Measurements from ENCODE around the gene RHBDL1. TPM values are rescaled to one million over a fixed set of nuclear protein-coding genes. Genes with fewer than 3 reads are reported as not detected.

The RHBDL1 gene
- total and polyA plus RNA-seq, 2 donors: 3.1 to 5.1 TPM

DNA sequence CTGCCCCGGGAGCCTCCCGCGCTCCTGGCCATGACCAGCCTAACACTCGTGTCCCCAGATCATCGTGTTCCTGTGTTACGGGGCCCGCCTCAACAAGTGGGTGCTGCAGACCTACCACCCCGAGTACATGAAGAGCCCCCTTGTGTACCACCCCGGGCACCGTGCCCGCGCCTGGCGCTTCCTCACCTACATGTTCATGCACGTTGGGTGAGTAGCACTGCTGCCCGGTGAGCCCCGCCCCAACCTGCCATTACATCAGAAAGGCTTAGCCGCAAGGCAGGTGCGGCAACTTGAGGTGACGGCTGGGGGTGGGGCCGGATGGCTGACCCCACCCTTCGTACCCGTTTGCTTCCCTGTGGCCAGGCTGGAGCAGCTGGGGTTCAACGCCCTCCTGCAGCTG lies 1.4 kb downstream of the RHBDL1 start:
- Histone ChIP-seq H3K4me1 (ENCODE audit: control insufficient read depth in 2 of 2, insufficient read depth in 2 of 2, low read length in 2 of 2) (peaks cover 17 to 43% of the 10 kb centered on the region in 2 donors), H3K36me3 (ENCODE audit: control insufficient read depth in 2 of 2, insufficient read depth in 2 of 2, low read length in 1 of 2) (peaks cover 29 to 31% of the 10 kb centered on the region in 2 donors), H3K27me3 (ENCODE audit: control insufficient read depth in 2 of 2, insufficient read depth in 1 of 2, low read length in 1 of 2) (peaks cover 32 to 54% of the 10 kb centered on the region in 2 donors), H3K9me3 (ENCODE audit: control insufficient read depth in 2 of 2, insufficient read depth in 1 of 2, low read length in 1 of 2) (peaks cover 0 to 1% of the 10 kb centered on the region in 2 donors), H3K4me3 (ENCODE audit: low read length in 2 of 2) (no peak overlapping the region), H3K27ac (ENCODE audit: low read depth in 1 of 2, low read length in 1 of 2) (peak overlapping the region in 1 of 2 donors; percentile 60)
- DNase-seq (ENCODE audit: low read depth in 6 of 9, low spot score in 9 of 9): no peak
- 75% methylated on average over 23 of the region's 23 CpGs for WGBS

DNA sequence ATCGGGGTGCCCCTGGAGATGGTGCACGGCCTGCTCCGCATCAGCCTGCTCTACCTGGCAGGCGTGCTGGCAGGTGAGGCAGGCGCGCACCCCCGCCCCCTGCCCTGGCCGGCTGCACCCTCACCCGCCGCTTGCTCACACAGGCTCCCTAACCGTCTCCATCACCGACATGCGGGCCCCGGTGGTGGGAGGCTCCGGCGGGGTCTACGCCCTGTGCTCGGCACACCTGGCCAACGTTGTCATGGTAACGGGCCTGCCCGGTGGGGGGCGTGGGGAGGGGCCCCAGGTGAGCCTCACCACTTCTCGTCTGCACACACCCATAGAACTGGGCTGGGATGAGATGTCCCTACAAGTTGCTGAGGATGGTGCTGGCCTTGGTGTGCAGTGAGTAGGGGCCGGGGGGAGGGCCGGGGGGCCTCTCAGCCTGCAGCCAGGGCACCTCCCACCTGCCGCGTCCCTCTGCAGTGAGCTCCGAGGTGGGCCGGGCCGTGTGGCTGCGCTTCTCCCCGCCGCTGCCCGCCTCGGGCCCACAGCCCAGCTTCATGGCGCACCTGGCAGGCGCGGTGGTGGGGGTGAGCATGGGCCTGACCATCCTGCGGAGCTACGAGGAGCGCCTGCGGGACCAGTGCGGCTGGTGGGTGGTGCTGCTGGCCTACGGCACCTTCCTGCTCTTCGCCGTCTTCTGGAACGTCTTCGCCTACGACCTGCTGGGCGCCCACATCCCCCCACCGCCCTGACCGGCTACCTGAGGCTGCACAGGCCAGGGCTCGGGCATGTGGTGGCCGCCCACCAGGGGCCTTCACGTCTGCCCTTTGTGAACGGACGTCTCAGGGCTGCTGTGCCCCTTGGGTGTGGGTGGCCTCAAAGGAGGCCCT lies 2.1 kb downstream of the RHBDL1 start:
- peaks cover 32 to 54% of the 10 kb centered on the region in 2 donors for H3K27me3 ChIP-seq (ENCODE audit: control insufficient read depth in 2 of 2, insufficient read depth in 1 of 2, low read length in 1 of 2)
- no peak overlapping the region for H3K4me3 ChIP-seq (ENCODE audit: low read length in 2 of 2)

DNA sequence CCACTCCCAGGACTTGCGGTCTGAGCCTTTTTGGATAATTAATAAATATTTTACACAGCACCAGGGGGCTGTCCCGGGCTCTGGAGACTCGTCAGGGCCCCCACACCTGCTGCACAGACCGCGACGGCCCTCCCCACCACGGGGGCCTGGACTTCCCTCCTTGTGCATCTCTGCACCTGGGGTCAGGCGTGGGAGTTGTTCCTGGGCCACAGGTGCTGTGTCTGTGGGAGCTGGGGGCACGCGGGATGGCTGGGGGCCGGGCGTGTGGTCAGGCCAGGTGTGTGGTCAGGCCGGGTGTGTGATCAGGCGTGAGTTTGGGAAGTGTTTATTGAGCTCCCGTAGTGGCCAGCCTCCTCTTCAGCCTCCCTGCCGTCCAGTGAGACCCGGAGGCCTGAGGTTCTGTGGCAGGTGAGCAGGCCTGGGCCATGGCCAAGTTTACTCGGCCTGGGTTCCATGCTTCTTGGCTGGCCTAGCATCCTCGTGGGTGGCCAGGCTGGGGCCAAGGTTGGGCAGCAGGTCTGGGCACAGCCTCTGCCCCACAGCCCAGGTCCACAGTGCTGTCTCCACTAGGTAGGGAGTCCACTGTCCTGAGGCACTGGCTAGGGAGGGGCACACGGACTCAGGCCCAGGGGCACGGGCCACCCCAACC lies 2.9 kb downstream of the RHBDL1 start:
- H3K27ac ChIP-seq (ENCODE audit: low read depth in 1 of 2, low read length in 1 of 2): peak overlapping the region in 1 of 2 donors; percentile 13
- H3K27me3 ChIP-seq (ENCODE audit: control insufficient read depth in 2 of 2, insufficient read depth in 1 of 2, low read length in 1 of 2): peaks cover 32 to 54% of the 10 kb centered on the region in 2 donors
- peaks cover 19 to 48% of the 10 kb centered on the region in 2 donors for H3K4me1 ChIP-seq (ENCODE audit: control insufficient read depth in 2 of 2, insufficient read depth in 2 of 2, low read length in 2 of 2)
- no peak for DNase-seq (ENCODE audit: low read depth in 6 of 9, low spot score in 9 of 9)
- H3K9me3 ChIP-seq (ENCODE audit: control insufficient read depth in 2 of 2, insufficient read depth in 1 of 2, low read length in 1 of 2): peaks cover 0 to 1% of the 10 kb centered on the region in 2 donors
- no peak overlapping the region for H3K4me3 ChIP-seq (ENCODE audit: low read length in 2 of 2)
- peaks cover 29% of the 10 kb centered on the region in 2 donors for H3K36me3 ChIP-seq (ENCODE audit: control insufficient read depth in 2 of 2, insufficient read depth in 2 of 2, low read length in 1 of 2)
- 86% methylated on average over 21 of the region's 21 CpGs for WGBS

More for the DNA sequence above, 2.1 kb downstream of the RHBDL1 start:
- WGBS: 75% methylated on average over 57 of the region's 57 CpGs
- Histone ChIP-seq H3K4me1 (ENCODE audit: control insufficient read depth in 2 of 2, insufficient read depth in 2 of 2, low read length in 2 of 2) (peaks cover 19 to 43% of the 10 kb centered on the region in 2 donors), H3K27ac (ENCODE audit: low read depth in 1 of 2, low read length in 1 of 2) (peak overlapping the region in 1 of 2 donors; percentile 60), H3K9me3 (ENCODE audit: control insufficient read depth in 2 of 2, insufficient read depth in 1 of 2, low read length in 1 of 2) (peaks cover 0 to 1% of the 10 kb centered on the region in 2 donors), H3K36me3 (ENCODE audit: control insufficient read depth in 2 of 2, insufficient read depth in 2 of 2, low read length in 1 of 2) (peaks cover 29 to 31% of the 10 kb centered on the region in 2 donors)
- DNase-seq (ENCODE audit: low read depth in 6 of 9, low spot score in 9 of 9): no peak

DNA sequence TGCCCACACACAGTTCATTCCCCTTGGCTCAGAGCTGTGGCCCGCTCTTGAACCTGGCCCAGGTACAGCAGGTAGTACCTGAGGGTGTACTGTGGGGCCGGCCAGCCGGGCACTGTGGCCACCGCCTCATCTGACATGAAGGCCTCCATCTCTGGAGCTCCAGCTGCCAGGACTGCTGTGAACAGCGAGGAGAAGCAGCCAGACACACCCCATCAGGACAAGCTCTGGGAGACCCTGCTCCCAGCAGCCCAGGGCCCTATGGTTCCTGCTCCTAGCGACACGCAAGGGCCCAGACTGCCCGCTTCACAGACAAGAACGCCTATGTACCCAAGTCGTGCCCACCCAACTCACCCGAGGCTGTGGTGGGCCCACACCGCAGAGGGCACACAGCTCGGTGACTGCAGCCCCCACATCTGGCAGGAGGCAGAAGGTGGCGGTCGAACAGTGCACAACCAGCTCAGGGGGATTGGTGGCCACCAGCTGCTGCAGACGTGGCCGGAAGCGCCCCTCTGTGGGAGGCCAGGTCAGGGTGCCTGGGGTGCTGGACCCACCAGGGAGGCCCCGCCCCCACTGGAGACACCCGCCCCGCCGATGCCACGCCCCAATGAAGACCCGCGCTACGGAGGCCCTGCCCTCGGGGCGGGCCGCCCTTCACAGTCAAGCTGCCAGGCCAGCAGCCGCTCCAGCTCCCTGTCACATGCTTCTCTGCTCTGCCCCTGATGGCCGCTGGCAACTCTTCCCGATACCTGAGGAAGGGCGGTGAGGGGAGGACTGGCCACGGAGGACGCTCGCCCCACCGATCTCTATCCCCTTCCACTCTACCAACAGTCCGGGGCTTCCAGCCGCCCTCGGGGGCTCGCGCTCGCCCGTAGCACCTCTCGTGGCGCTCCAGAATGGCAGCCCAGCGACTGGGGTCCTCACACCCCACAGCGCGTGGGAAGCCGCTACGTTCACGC lies 3.7 kb downstream of the RHBDL1 start:
- H3K36me3 ChIP-seq (ENCODE audit: control insufficient read depth in 2 of 2, insufficient read depth in 2 of 2, low read length in 1 of 2): peaks cover 21% of the 10 kb centered on the region in 2 donors
- H3K27me3 ChIP-seq (ENCODE audit: control insufficient read depth in 2 of 2, insufficient read depth in 1 of 2, low read length in 1 of 2): peaks cover 32 to 51% of the 10 kb centered on the region in 2 donors
- H3K27ac ChIP-seq (ENCODE audit: low read depth in 1 of 2, low read length in 1 of 2): peak overlapping the region; percentile 53 to 74
- peaks cover 19 to 52% of the 10 kb centered on the region in 2 donors for H3K4me1 ChIP-seq (ENCODE audit: control insufficient read depth in 2 of 2, insufficient read depth in 2 of 2, low read length in 2 of 2)
- peaks cover 0 to 1% of the 10 kb centered on the region in 2 donors for H3K9me3 ChIP-seq (ENCODE audit: control insufficient read depth in 2 of 2, insufficient read depth in 1 of 2, low read length in 1 of 2)
- H3K4me3 ChIP-seq (ENCODE audit: low read length in 2 of 2): peak overlapping the region; percentile 41 to 89
- peak in 2 of 9 donors; percentile 36 to 57 for DNase-seq (ENCODE audit: low read depth in 6 of 9, low spot score in 9 of 9)
- 27% methylated on average over 52 of the region's 52 CpGs for WGBS

DNA sequence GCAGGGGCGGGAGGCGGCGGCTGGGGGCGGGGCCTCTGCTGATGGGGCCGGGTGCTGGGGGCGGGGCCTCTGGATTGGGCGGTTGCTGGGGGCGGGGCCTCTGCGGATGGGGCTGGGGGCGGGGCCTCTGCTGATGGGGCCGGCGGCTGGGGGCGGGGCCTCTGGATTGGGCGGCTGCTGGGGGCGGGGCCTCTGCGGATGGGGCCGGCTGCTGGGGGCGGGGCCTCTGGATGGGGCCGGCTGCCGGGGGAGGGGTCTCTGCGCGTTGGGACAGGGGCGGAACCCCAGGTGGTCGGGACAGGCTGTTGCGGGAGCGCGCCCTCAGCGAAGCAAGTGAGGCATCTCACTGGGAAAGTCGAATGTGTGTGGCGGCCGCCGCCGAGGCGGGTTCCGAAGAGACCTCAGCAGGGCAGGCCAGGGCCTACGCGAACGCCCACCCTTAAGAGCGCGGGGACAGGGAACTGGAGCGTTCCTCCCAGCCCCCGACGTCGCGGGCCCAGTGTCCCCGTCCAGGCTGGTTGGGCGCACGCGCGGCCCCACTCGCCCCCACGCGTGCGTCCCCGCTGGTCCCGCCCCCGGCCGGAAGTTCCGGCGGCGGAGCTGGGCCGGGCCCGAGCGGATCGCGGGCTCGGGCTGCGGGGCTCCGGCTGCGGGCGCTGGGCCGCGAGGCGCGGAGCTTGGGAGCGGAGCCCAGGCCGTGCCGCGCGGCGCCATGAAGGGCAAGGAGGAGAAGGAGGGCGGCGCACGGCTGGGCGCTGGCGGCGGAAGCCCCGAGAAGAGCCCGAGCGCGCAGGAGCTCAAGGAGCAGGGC lies 4.5 kb downstream of the RHBDL1 start, which contains the start of gene STUB1:
STUB1 (plus strand) TSS at position 597 of the 811 bp plus-strand sequence; CDS start at position 713, 116 bp downstream.
- DNase-seq (ENCODE audit: low read depth in 6 of 9, low spot score in 9 of 9): peak in 7 of 9 donors; percentile 59 to 84 (median 76)
- H3K27ac ChIP-seq (ENCODE audit: low read depth in 1 of 2, low read length in 1 of 2): peak within 1 kb of the TSS; percentile 87 to 94
- peaks cover 18 to 22% of the 10 kb centered on the region in 2 donors for H3K36me3 ChIP-seq (ENCODE audit: control insufficient read depth in 2 of 2, insufficient read depth in 2 of 2, low read length in 1 of 2)
- H3K9me3 ChIP-seq (ENCODE audit: control insufficient read depth in 2 of 2, insufficient read depth in 1 of 2, low read length in 1 of 2): peaks cover 0 to 1% of the 10 kb centered on the region in 2 donors
- H3K4me3 ChIP-seq (ENCODE audit: low read length in 2 of 2): peak within 1 kb of the TSS; percentile 66 to 89
- H3K4me1 ChIP-seq (ENCODE audit: control insufficient read depth in 2 of 2, insufficient read depth in 2 of 2, low read length in 2 of 2): peaks cover 21 to 58% of the 10 kb centered on the region in 2 donors
- WGBS: 2% methylated on average over 91 of the region's 91 CpGs
- H3K27me3 ChIP-seq (ENCODE audit: control insufficient read depth in 2 of 2, insufficient read depth in 1 of 2, low read length in 1 of 2): peaks cover 26 to 43% of the 10 kb centered on the region in 2 donors

DNA sequence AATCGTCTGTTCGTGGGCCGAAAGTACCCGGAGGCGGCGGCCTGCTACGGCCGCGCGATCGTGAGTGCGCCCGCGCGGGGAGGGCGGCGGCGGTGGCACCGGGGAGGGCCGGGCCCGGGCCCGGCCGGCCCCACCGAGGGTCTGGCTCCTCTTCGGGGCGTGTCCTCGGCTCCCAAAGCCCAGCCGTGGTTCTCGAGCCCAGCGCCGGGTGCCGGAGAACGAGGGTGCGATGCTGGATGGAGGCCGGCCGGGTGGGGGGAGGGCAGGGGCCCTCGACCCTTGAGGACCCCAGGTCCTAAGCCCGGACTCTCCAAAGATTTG lies 5.1 kb downstream of the RHBDL1 start:
- H3K27ac ChIP-seq (ENCODE audit: low read depth in 1 of 2, low read length in 1 of 2): peak overlapping the region in 1 of 2 donors; percentile 94
- no peak for DNase-seq (ENCODE audit: low read depth in 6 of 9, low spot score in 9 of 9)
- H3K4me3 ChIP-seq (ENCODE audit: low read length in 2 of 2): peak overlapping the region; percentile 66 to 89
- under 1% methylated on average over 38 of the region's 38 CpGs for WGBS
- peaks cover 20 to 38% of the 10 kb centered on the region in 2 donors for H3K27me3 ChIP-seq (ENCODE audit: control insufficient read depth in 2 of 2, insufficient read depth in 1 of 2, low read length in 1 of 2)
- H3K36me3 ChIP-seq (ENCODE audit: control insufficient read depth in 2 of 2, insufficient read depth in 2 of 2, low read length in 1 of 2): peaks cover 18 to 22% of the 10 kb centered on the region in 2 donors
- peaks cover 21 to 58% of the 10 kb centered on the region in 2 donors for H3K4me1 ChIP-seq (ENCODE audit: control insufficient read depth in 2 of 2, insufficient read depth in 2 of 2, low read length in 2 of 2)
- H3K9me3 ChIP-seq (ENCODE audit: control insufficient read depth in 2 of 2, insufficient read depth in 1 of 2, low read length in 1 of 2): peaks cover 0 to 1% of the 10 kb centered on the region in 2 donors

DNA sequence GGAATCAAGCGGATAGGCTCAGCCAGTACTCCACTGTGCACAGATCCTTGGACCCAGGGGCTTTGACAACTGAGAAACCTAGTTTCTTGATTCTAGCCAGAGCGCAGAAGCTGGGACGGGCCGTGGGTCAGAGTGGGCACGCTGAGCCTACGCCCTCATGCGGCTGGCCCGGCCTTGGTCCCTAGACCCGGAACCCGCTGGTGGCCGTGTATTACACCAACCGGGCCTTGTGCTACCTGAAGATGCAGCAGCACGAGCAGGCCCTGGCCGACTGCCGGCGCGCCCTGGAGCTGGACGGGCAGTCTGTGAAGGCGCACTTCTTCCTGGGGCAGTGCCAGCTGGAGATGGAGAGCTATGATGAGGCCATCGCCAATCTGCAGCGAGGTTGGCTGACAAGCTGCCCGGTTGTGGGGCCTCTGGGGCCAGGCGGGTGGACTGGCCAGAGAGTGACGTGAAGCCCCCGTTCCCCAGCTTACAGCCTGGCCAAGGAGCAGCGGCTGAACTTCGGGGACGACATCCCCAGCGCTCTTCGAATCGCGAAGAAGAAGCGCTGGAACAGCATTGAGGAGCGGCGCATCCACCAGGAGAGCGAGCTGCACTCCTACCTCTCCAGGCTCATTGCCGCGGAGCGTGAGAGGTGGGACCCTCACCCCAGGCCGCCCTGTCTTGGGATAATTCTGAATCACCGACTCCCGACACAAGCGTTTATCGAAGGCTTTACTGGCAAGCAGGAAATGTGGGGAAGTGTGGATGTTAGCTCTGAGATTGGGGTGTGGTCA lies 5.7 kb downstream of the RHBDL1 start:
- H3K9me3 ChIP-seq (ENCODE audit: control insufficient read depth in 2 of 2, insufficient read depth in 1 of 2, low read length in 1 of 2): peaks cover 0 to 1% of the 10 kb centered on the region in 2 donors
- DNase-seq (ENCODE audit: low read depth in 6 of 9, low spot score in 9 of 9): no peak
- peak overlapping the region; percentile 66 to 89 for H3K4me3 ChIP-seq (ENCODE audit: low read length in 2 of 2)
- peaks cover 22 to 24% of the 10 kb centered on the region in 2 donors for H3K36me3 ChIP-seq (ENCODE audit: control insufficient read depth in 2 of 2, insufficient read depth in 2 of 2, low read length in 1 of 2)
- H3K4me1 ChIP-seq (ENCODE audit: control insufficient read depth in 2 of 2, insufficient read depth in 2 of 2, low read length in 2 of 2): peaks cover 19 to 58% of the 10 kb centered on the region in 2 donors
- H3K27me3 ChIP-seq (ENCODE audit: control insufficient read depth in 2 of 2, insufficient read depth in 1 of 2, low read length in 1 of 2): peaks cover 15 to 32% of the 10 kb centered on the region in 2 donors
- no peak overlapping the region for H3K27ac ChIP-seq (ENCODE audit: low read depth in 1 of 2, low read length in 1 of 2)
- 62% methylated on average over 44 of the region's 44 CpGs for WGBS

Data from thymus (tissue), 11 donors.